T-cell (primary cell): ENCODE measurements around the gene TAF3. TPM values are rescaled to one million over a fixed set of nuclear protein-coding genes. Genes with fewer than 3 reads are reported as not detected.
"Not testable (repeated sequence)": the region's sequence is repeated elsewhere in the genome, so short reads cannot be mapped to it uniquely, and the experiment has no call there.

Experiments used
- ATAC-seq, 4 experiments: fragments of 200-7000 bp in 3 of 4; fragments of 150-1000 bp in 1 of 4; cut with Tn5 transposase; replicated peaks in 1 of 4; 1 replicate in 3 of 4; 2 replicates in 1 of 4; pipeline ENCODE4 v1.10.0; 2021; ENCODE audit warnings: moderate library complexity in 3 of 4, mild to moderate bottlenecking in 2 of 4, moderate number of reproducible peaks in 1 of 4
- CTCF ChIA-PET, 2 donors: fragments of 300-600 bp; sonication (Branson Sonifier 250); formaldehyde crosslinking; loops; one replicate each; lab custom pipeline; 2022; ENCODE audit warnings: antibody characterized with exemption in 2 of 2; lab: Charles Lee
- POLR2A ChIA-PET, 2 donors: fragments of 300-600 bp; sonication (Branson Sonifier 250); formaldehyde crosslinking; loops; one replicate each; lab custom pipeline; 2022; ENCODE audit warnings: antibody characterized with exemption in 2 of 2; lab: Charles Lee
- DNase-seq, 35 experiments: peaks; one replicate each; pipeline versions ENCODE4 v3.0.0 to v3.0.0-alpha.2; 2013 to 2023
- H3K27ac ChIP-seq: one replicate; pipeline ENCODE4 v1.5.1; 2013; ENCODE audit warnings: low read length
- H3K27me3 ChIP-seq, 2 experiments: replicated peaks in 1 of 2; 1 replicate in 1 of 2; 2 replicates in 1 of 2; pipeline versions ENCODE4 v1.6.1 to v1.7.0; 2013; ENCODE audit warnings: low read length in 1 of 2, mixed read lengths in 1 of 2; ENCODE audit not compliant: control insufficient read depth in 2 of 2, insufficient read depth in 2 of 2; ENCODE audit errors: extremely low read depth in 1 of 2
- H3K36me3 ChIP-seq, 2 donors: 1 replicate in 1 of 2; 2 replicates in 1 of 2; pipeline versions ENCODE4 v1.6.1 to v1.7.0; 2013; ENCODE audit warnings: low read length in 1 of 2; ENCODE audit not compliant: control insufficient read depth in 2 of 2, insufficient read depth in 1 of 2; ENCODE audit errors: extremely low read depth in 1 of 2
- H3K4me1 ChIP-seq, 2 experiments: 1 replicate in 1 of 2; 2 replicates in 1 of 2; pipeline versions ENCODE4 v1.6.1 to v1.7.0; 2013; ENCODE audit warnings: low read length in 2 of 2, mixed read lengths in 1 of 2; ENCODE audit not compliant: insufficient read depth in 2 of 2, control insufficient read depth in 1 of 2; ENCODE audit errors: extremely low read depth in 1 of 2
- H3K4me3 ChIP-seq, 2 donors: 1 replicate in 1 of 2; 2 replicates in 1 of 2; pipeline versions ENCODE4 v1.5.1 to v1.7.0; 2013; ENCODE audit warnings: mild to moderate bottlenecking in 2 of 2, low read length in 1 of 2, moderate library complexity in 1 of 2; ENCODE audit not compliant: control insufficient read depth in 1 of 2; ENCODE audit errors: extremely low read depth in 1 of 2
- H3K9me3 ChIP-seq: 2 replicates; pipeline ENCODE4 v1.7.0; 2013
- H3K27ac Mint-ChIP-seq, 2 donors: one replicate each; pipeline ENCODE4 v1.8.0; 2020 to 2021; ENCODE audit warnings: mild to moderate bottlenecking in 2 of 2, mixed read lengths in 2 of 2
- H3K27me3 Mint-ChIP-seq, 2 donors: one replicate each; pipeline ENCODE4 v1.8.0; 2021 to 2022; ENCODE audit warnings: mixed read lengths in 2 of 2
- H3K36me3 Mint-ChIP-seq: one replicate; pipeline ENCODE4 v1.8.0; 2021; ENCODE audit warnings: mixed read lengths
- H3K4me1 Mint-ChIP-seq, 3 donors: one replicate each; pipeline ENCODE4 v1.8.0; 2020 to 2022; ENCODE audit warnings: mixed read lengths in 3 of 3, mild to moderate bottlenecking in 1 of 3
- H3K4me3 Mint-ChIP-seq, 3 donors: one replicate each; pipeline ENCODE4 v1.8.0; 2020 to 2022; ENCODE audit warnings: mild to moderate bottlenecking in 3 of 3, mixed read lengths in 3 of 3, moderate library complexity in 3 of 3
- H3K9me3 Mint-ChIP-seq, 3 donors: one replicate each; pipeline ENCODE4 v1.8.0; 2020 to 2022; ENCODE audit warnings: mixed read lengths in 3 of 3
- WGBS: methylation state at CpG from one replicate; pipeline ENCODE4 v1.1.5; 2013; ENCODE audit warnings: missing lambda C conversion rate; ENCODE audit not compliant: insufficient coverage; 5-methylcytosine and 5-hydroxymethylcytosine counted together
- total RNA-seq, 35 experiments: library from RNA in 6 of 35; stranded (reverse) in 6 of 35; fragments of 120-200 nt in 1 of 35; gene quantifications; one replicate each; pipeline versions ENCODE4 v1.2.1 to v1.2.4 and lab custom pipeline; 2013 to 2026

The TAF3 gene
- total RNA-seq, 5 donors from 2014 or later (not counting 1 experiment from before 2014, with no cell fraction given) = 18.2 to 21.8 (median 20.0) TPM

DNA sequence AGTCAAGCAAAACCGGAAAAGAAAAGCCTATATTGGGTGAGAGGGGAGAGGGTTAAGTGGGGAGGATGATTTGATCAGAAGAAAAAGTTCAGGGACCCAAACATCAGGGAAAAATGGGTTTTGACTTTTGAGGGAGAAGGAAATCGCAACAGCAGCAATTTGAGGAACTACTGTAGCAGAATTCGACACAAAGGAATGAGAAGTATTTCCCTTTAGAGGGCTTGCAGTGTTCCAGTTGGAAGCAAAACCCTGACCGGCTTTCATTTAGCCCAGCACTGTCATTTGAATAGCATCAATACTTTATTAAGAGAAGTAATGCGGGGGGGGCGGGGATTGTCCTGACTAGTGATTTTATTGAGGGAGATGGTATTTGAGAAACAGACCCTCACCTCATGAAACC is 199.0 kb downstream of the TAF3 start:
- no peaks in the 10 kb centered on the region for H3K4me1 ChIP-seq
- no CpG with 5 or more reads among the region's 6 CpGs for WGBS
- no peak overlapping the region for H3K27ac ChIP-seq
- no peak overlapping the region for H3K4me3 ChIP-seq
- DNase-seq (no peak), ATAC-seq (no peak)
- H3K4me3 Mint-ChIP-seq = no peak overlapping the region
- POLR2A ChIA-PET = no interaction called here
- H3K4me1 Mint-ChIP-seq = peaks cover 0 to 2% (median 2%) of the 10 kb centered on the region in 3 donors
- no peaks in the 10 kb centered on the region for H3K9me3 ChIP-seq
- peaks cover 0 to 18% of the 10 kb centered on the region in 2 donors for H3K36me3 ChIP-seq
- H3K36me3 Mint-ChIP-seq = peaks cover 24% of the 10 kb centered on the region
- H3K27me3 ChIP-seq = no peaks in the 10 kb centered on the region
- CTCF ChIA-PET = no interaction called here
- H3K9me3 Mint-ChIP-seq = no peaks in the 10 kb centered on the region
- peaks cover 0 to 3% of the 10 kb centered on the region in 2 donors for H3K27me3 Mint-ChIP-seq
- H3K27ac Mint-ChIP-seq = no peak overlapping the region

DNA sequence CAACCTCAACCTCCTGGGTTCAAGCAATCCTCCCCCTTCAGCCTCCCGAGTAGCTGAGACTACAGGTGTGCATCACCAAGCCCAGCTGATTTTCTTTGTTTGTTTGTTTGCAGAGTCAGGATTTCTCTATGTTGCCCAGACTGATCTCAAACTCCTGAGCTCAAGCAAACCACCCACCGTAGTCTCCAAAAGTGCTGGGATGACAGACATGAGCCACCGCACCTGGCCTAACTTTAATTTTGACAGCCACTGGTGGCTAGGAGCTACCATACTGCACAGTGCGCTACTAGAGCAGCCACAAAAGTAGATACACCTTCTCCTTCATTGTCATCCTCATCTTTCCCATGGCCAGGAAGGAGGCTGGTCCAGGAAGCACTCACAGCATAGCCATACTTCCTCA is 205.0 kb downstream of the TAF3 start:
- Histone ChIP-seq H3K4me3 (no peak overlapping the region), H3K27ac (no peak overlapping the region), H3K9me3 (no peaks in the 10 kb centered on the region), H3K36me3 (no peaks in the 10 kb centered on the region), H3K27me3 (peaks cover 0 to 14% of the 10 kb centered on the region in 2 experiments), H3K4me1 (peaks cover 0 to 2% of the 10 kb centered on the region in 2 experiments)
- Mint-ChIP-seq H3K36me3 (no peaks in the 10 kb centered on the region), H3K9me3 (no peaks in the 10 kb centered on the region), H3K4me3 (no peak overlapping the region), H3K27ac (no peak overlapping the region), H3K27me3 (peaks cover 16 to 21% of the 10 kb centered on the region in 2 donors), H3K4me1 (peaks cover 5 to 8% (median 7%) of the 10 kb centered on the region in 3 donors)
- DNase-seq = no peak
- CTCF ChIA-PET = no interaction called here
- POLR2A ChIA-PET = no interaction called here
- ATAC-seq = no peak
- 69% methylated on average over 2 of the region's 4 CpGs for WGBS

DNA sequence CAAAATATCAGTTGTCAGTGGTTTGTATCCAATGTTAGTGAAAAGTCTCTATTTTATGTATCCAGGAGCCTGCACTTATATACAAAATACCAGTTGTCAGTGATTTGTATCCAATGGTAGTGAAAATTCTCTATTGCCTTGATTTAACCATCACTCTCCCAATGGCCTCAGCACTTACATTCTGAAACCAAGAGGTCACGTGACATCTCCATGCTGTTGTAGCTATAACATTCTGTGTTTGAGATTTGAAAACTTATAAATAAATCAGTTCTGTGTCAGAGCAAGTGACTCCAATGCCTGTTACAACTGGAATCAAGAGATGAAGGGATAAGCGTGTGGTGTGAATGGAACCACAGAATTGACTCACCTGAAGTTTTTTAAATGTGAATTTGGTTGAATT is 205.5 kb downstream of the TAF3 start:
- 100% methylated on average over 1 of the region's 2 CpGs for WGBS
- Mint-ChIP-seq H3K4me1 (peaks cover 4 to 6% (median 5%) of the 10 kb centered on the region in 3 donors), H3K4me3 (no peak overlapping the region), H3K36me3 (no peaks in the 10 kb centered on the region), H3K9me3 (no peaks in the 10 kb centered on the region), H3K27me3 (peaks cover 16 to 21% of the 10 kb centered on the region in 2 donors), H3K27ac (no peak overlapping the region)
- H3K27me3 ChIP-seq = peaks cover 0 to 14% of the 10 kb centered on the region in 2 experiments
- no peak overlapping the region for H3K4me3 ChIP-seq
- H3K4me1 ChIP-seq = peaks cover 0 to 2% of the 10 kb centered on the region in 2 experiments
- DNase-seq (no peak), ATAC-seq (no peak)
- ChIA-PET POLR2A (no interaction called here), CTCF (no interaction called here)
- no peak overlapping the region for H3K27ac ChIP-seq
- H3K9me3 ChIP-seq = no peaks in the 10 kb centered on the region
- no peaks in the 10 kb centered on the region for H3K36me3 ChIP-seq

DNA sequence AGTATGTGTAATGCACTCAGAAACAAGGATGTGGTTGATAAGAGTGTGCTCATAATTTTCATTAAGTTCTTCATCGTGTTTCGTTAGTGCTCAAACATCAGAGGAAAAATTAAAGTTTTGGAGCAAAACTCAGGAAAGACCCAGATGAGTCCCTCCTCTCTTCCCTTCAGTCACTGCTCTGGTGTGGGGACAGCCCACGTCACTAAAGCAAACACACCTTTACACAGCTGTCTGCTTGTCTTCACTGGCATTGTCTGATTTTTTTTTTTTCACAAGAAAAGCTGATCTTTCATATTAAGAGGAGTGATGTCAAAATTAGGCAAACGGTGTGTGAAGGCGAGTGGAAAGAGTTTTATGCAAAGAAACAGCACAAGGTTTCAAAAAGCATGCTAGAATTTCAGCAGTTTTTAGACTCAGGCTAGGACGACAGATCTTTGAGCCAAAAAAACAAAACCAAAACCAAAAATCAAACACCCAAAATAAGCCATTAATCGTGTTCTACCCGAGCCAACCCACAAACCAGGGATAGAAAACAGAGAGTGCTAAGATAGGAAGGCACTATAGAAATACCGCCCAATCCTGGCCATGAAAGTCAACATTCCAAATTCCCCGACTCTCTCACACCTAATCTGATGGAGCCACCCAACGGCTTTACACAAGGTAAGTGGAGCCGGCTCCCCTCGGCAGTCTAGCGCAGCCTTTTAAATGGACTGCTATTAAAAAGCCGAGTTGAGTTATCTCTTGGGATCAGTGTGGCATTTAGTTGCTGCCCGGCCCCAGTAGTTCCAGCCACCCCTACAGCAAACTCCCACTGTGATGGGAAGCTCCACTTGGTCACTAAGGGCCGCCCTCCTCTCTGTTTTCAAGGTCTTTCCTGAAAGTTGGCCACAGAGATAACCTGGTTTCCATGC is 208.3 kb downstream of the TAF3 start:
- Histone ChIP-seq H3K27me3 (peaks cover 3 to 20% of the 10 kb centered on the region in 2 experiments), H3K9me3 (no peaks in the 10 kb centered on the region), H3K36me3 (no peaks in the 10 kb centered on the region), H3K27ac (no peak overlapping the region), H3K4me1 (peaks cover 0 to 2% of the 10 kb centered on the region in 2 experiments), H3K4me3 (peak overlapping the region in 1 of 2 donors; percentile 25)
- H3K4me1 Mint-ChIP-seq = peaks cover 4 to 6% (median 5%) of the 10 kb centered on the region in 3 donors
- H3K4me3 Mint-ChIP-seq = peak overlapping the region; percentile 64 to 82 (median 69)
- DNase-seq = peak in 1 of 35 experiments; percentile 11
- ChIA-PET CTCF (no interaction called here), POLR2A (interaction anchor here in 1 of 2 donors (0.6 kb wide), 3 partner anchors 816 to 1238 kb away, joined by 3 to 6 read pairs (median 6); no protein-coding TSS in a partner anchor)
- H3K27me3 Mint-ChIP-seq = peaks cover 19 to 31% of the 10 kb centered on the region in 2 donors
- no peaks in the 10 kb centered on the region for H3K36me3 Mint-ChIP-seq
- peak in 1 of 4 experiments; percentile 56 for ATAC-seq
- H3K9me3 Mint-ChIP-seq = no peaks in the 10 kb centered on the region
- WGBS = 56% methylated on average over 3 of the region's 17 CpGs
- H3K27ac Mint-ChIP-seq = no peak overlapping the region

DNA sequence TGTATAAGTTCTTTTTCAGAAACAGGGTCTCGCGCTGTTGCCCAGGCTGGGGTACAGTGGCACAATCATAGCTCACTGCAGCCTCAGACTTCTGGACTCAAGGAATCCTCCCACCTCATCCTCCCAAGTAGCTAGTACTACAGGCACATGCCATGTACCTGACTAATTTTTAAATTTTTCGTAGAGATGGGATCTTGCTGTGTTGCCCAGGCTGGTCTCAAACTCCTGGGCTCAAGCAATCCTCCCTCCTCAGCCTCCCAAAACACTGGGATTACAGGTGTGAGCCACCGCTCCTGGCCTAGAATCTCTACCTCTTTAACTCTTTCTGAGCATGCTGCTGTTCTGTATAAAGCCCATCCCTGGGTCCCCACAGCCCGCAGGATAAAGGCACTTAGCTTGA is 212.9 kb downstream of the TAF3 start:
- peaks cover 32 to 51% of the 10 kb centered on the region in 2 donors for H3K27me3 Mint-ChIP-seq
- H3K36me3 Mint-ChIP-seq, H3K9me3 ChIP-seq, POLR2A ChIA-PET, H3K4me3 ChIP-seq, H3K27ac ChIP-seq, H3K36me3 ChIP-seq, H3K9me3 Mint-ChIP-seq, DNase-seq, H3K4me3 Mint-ChIP-seq, H3K27ac Mint-ChIP-seq, ATAC-seq: not testable (repeated sequence)
- H3K4me1 ChIP-seq = peaks cover 8 to 28% of the 10 kb centered on the region in 2 experiments
- CTCF ChIA-PET = interaction anchor here in 1 of 2 donors (1.0 kb wide), 1 partner anchor 11 kb away, joined by 3 read pairs; no protein-coding TSS in a partner anchor
- H3K4me1 Mint-ChIP-seq = peaks cover 12 to 21% (median 20%) of the 10 kb centered on the region in 3 donors
- 89% methylated on average over 3 of the region's 5 CpGs for WGBS
- peaks cover 6 to 54% of the 10 kb centered on the region in 2 experiments for H3K27me3 ChIP-seq

DNA sequence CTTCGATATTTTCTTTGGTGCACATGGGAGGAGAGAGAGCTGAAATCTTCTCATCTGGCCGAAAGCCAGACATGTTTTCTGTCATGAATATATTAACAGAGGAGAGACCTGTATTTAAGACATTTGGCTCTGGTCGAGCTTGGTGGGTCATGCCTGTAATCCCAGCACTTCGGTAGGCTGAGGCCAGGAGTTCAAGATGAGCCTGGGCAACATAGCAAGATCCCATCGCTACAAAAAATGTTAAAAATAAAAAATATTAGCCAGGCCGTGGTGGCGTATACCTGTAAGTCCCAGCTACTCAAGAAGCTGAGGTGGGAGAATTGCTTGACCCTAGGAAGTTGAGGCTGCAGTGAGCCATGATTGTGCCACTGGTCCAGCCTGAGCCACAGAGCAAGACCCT is 214.3 kb downstream of the TAF3 start:
- ChIA-PET CTCF (interaction anchor here in 1 of 2 donors (0.6 to 1.3 kb wide), 2 partner anchors 160 to 1177 kb away, joined by 3 read pairs; no protein-coding TSS in a partner anchor), POLR2A (interaction anchor here in 1 of 2 donors (0.5 kb wide), 1 partner anchor 1065 kb away, joined by 3 read pairs; no protein-coding TSS in a partner anchor)
- 91% methylated on average over 5 of the region's 7 CpGs for WGBS
- peaks cover 6 to 60% of the 10 kb centered on the region in 2 experiments for H3K27me3 ChIP-seq
- no peak for DNase-seq
- Mint-ChIP-seq H3K4me3 (no peak overlapping the region), H3K27ac (no peak overlapping the region), H3K27me3 (peaks cover 32 to 53% of the 10 kb centered on the region in 2 donors), H3K9me3 (no peaks in the 10 kb centered on the region), H3K36me3 (no peaks in the 10 kb centered on the region), H3K4me1 (peaks cover 15 to 23% (median 18%) of the 10 kb centered on the region in 3 donors)
- H3K27ac ChIP-seq = no peak overlapping the region
- peaks cover 6 to 41% of the 10 kb centered on the region in 2 experiments for H3K4me1 ChIP-seq
- H3K4me3 ChIP-seq = no peak overlapping the region
- H3K36me3 ChIP-seq = no peaks in the 10 kb centered on the region
- no peak for ATAC-seq
- no peaks in the 10 kb centered on the region for H3K9me3 ChIP-seq
